ENCODE results near the gene NAGLU.

Gene NAGLU

GRCh38 chr17:42565523-42566214 is 29.6 kb downstream of the NAGLU start:
- DNase-seq: no peak

- no peak for DNase-seq
These were observed 30.3 kb downstream of the NAGLU start for GRCh38 chr17:42566215-42566882.

GRCh38 chr17:42566883-42567573 is 31.0 kb downstream of the NAGLU start, which contains the start of gene MLX:
MLX (plus strand) TSS chr17:42567100; CDS start chr17:42567125, 25 bp downstream.
- DNase-seq: peak; percentile 94

- no peak for DNase-seq
These were observed 32.5 kb downstream of the NAGLU start for GRCh38 chr17:42568341-42569111.

GRCh38 chr17:42571435-42572225 is 35.6 kb downstream of the NAGLU start:
- DNase-seq: no peak

- DNase-seq: no peak
These were observed 37.1 kb downstream of the NAGLU start for GRCh38 chr17:42573095-42573494.

GRCh38 chr17:42574463-42574862 is 38.4 kb downstream of the NAGLU start:
- no peak for DNase-seq

- DNase-seq: no peak
These were observed 41.1 kb downstream of the NAGLU start for GRCh38 chr17:42577140-42577531.

GRCh38 chr17:42577532-42578281 is 41.7 kb downstream of the NAGLU start, which contains the start of gene PSMC3IP:
PSMC3IP (minus strand) TSS chr17:42577729; CDS start chr17:42577686, 43 bp downstream.
- peak; percentile 96 for DNase-seq

- DNase-seq: peak; percentile 77
These were observed 42.3 kb downstream of the NAGLU start for GRCh38 chr17:42578282-42578869.

- DNase-seq: no peak
These were observed 43.9 kb downstream of the NAGLU start for GRCh38 chr17:42579794-42580551.

GRCh38 chr17:42581744-42582270 is 45.8 kb downstream of the NAGLU start:
- no peak for DNase-seq

GRCh38 chr17:42584880-42585279 is 48.8 kb downstream of the NAGLU start:
- DNase-seq: no peak

- DNase-seq: no peak
These were observed 49.3 kb downstream of the NAGLU start for GRCh38 chr17:42585353-42585752.

GRCh38 chr17:42586514-42587230 is 50.6 kb downstream of the NAGLU start:
- no peak for DNase-seq

- DNase-seq: no peak
These were observed 54.8 kb downstream of the NAGLU start for GRCh38 chr17:42590886-42591285.

- DNase-seq: no peak
These were observed 55.4 kb downstream of the NAGLU start for GRCh38 chr17:42591411-42591810.
